T-helper 1 cell treated with Interleukin-12 subunit alpha and Interleukin-12 subunit beta and Interleukin-4 antibody, amounts not matched to agents 30 ng/mL and 1 ng/mL, for 36 hours (primary cell): Measurements from ENCODE around the gene CST7. TPM values are rescaled to one million over a fixed set of nuclear protein-coding genes. Genes with fewer than 3 reads are reported as not detected.

ENCODE experiments used
- intact Hi-C: fragments of 100-400 bp; cut with micrococcal nuclease; formaldehyde crosslinking; loops from one replicate; pipeline ENCODE4 v1.15.1; 2024
- total RNA-seq: library from RNA; stranded (reverse); gene quantifications from 2 replicates; pipeline ENCODE4 v1.2.3, GENCODE V29; 2022

CST7 gene
- total RNA-seq, 1 donor from 2014 or later: 89.9 TPM

DNA sequence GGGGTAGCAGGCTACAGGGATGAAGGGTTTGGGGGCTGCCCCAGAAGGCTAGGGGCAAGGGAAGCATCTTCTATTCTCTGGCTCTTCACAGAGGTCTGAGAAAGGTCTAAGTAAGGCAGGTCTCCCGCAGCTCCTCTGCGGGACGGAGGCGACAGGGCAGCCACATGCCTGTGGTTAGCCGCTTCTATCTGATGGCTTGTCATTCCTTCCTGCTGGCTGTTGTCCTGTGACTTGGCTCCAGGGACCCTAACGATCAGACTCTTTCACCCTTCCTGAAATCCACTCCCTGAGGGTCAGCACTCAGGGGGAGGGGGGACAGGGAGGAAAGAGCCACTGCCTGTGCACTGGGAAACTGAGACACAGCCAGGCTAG is 673 bp downstream of the CST7 start:
- intact Hi-C loops: loop anchor here (1.0 to 5.0 kb wide), 11 partner anchors 17 to 1599 kb away; partner anchors contain the start of genes ABHD12, APMAP, ENTPD6 and NXT1

DNA sequence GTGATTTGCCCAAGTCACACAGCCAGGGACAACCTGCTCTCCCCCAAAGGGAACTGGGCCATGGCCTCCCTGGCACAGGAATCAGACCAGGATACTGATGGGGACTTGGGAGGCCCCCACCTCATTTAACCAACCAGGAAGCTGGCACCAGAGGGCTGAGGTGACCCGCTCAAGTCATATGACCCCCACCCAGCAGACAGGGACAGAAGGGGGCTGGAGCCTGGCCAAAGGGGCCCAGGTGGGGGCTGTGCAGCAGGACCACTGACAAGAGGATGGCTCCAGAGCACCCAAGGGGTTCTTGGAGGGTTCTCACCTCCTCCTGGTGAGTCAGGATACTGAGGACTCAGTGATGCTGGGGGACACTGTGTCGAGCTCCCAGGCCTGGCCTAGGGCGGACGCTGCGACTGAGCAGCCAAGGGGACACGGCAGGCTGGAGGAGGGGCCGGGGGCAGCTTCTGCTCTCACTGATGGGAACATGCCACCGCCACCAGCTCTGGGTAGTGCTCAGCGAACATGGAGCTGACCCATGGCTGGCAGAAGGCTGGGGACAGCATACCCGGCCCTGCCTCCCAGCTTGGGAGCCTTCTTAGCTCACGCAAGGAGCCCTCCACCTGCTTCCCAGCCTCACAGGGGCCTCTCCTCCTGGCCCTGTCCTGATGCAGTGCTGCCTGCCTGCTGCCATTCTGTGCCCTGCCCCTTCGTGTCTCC is 1.2 kb downstream of the CST7 start:
- intact Hi-C loops: no loop called here

DNA sequence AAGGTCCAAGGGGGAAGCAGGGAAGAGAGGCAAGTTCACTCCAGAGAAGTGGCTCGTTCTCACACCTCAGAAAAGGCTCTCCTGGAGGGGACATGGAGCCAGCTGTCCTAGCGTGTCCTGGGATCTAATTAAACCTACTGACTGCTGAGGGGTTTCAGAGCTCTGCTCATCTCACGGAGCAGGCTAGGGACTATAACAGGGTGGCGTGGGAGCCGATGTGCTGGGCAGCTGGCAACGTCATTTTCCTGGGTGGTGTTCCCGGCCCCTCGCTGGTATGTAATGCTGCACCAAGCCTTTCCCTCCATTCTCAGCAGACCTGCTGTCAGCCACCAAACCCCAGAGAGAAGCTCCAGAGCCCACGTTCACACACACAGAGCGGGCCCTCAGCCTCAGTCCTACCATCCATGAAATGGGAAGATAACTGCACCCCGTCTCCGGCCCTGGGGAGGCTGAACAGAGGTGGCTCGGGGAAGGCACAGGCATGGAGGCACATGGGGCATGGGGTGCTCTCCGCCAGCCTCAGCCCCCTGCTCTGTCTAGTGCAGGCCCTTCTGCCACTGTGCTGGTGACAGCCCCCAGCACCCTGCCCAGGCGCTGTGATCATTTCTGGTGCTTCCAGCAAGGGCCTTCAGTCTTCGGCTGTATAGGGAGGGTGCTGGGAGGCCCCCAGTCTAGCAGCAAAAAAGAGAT is 1.9 kb downstream of the CST7 start:
- intact Hi-C loops: no loop called here

DNA sequence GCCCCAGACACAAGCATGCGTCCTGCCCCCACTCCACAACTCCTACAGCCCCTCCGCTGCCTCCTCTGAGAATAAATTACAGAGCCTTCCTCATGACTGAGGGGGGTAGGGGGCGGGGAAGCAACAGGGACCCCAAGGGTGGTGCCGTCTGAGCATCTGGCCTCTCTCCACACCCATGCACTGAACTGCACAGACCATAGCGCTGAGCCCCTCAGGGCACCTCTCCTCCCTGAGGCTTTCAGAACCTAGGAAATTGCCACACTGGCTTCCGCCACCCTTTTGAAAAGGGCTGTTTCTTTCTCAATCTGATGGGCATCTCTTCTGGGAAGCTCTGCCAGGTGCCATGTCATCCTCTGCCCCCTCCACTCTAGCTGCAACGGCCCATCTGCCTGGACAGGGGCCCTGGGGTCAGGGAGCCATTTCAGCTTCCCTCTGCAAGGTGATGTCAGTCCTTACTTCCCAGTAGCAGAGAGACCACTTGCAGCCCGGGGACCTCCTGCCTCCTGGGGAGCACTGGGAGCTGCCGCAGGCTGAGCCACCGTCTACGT is 2.5 kb downstream of the CST7 start:
- intact Hi-C loops: no loop called here

DNA sequence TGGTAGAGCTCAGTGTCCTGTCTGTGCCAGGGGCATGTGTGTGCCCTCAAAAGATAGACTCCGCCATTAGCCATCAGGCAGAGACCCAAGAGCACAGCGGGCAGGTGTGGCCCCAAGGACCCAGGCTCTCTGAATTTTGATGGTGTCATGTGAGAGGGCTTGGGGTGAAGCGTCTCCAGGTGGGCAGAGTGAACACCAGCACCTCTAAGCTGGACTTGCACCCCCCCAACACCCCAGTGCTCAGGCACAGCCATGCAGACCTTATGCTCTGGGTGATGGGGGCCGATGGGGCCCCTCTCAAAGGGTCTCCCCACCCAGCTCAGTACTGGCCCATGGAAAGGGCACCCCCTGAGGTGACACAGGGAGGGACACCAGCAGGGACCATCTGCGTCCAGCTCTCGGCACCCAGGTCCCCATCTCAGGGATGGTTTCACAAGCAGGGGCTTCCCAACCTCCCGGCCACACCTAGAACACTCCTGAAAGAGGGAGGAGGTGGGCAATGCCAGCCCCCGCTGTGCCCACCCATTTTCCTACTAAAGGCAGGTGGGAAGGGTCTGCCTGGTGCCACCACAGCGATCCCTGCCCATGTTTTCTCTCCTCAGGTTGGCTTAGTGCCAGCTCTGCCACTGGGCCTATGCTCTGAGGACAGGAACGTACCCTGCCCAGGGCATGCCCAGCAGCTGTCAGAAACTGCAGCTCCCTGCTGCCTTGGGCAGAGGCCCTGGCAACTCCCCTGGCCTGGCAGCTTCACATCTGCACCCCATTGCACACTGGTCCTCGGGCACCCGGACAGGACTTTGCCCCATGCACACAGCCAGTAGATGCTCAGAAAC is 3.5 kb downstream of the CST7 start:
- intact Hi-C loops: no loop called here

DNA sequence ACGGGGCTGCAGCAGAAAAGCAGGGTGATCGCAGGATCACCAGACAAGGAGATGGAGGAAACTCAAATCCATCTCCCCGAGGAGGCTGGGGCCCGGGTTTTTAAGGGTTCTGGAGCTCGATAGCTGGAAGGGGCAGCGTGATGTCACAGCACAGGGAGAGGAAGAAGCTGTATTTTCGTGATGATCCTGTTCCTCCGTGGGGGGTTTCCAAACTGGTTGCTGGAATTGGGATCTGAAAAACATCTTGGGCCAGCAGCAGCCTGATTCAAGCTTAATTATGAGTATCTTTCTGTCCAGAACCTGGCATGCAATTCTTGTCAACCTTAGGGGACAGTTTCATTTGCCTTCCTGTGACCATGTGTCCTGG is 4.1 kb downstream of the CST7 start:
- intact Hi-C loops: no loop called here

DNA sequence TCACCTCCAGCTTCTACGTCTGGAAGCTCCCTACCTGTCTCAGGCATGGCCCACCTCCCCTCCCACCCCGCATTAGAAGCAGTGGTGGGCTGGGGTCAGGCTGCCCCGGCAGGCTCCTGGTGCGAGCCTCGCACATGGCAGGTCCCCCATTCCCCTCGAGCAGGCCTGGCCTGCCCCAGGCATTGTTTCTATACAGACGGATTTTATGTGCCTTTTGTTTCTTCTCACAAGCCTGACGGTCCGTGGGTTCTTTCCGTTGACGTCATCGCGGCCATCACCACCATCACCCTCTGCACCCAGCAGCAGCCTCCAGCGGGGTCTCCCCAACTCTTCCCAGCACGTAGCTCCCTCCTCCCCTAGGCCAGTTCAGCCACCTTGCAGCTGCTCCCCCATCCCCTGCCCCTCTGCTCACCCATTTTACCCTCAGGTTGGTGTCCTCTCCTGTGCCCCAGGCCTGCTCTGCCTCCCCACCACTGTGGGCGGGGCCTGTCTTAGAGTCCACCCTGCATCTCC is 4.6 kb downstream of the CST7 start:
- intact Hi-C loops: no loop called here

DNA sequence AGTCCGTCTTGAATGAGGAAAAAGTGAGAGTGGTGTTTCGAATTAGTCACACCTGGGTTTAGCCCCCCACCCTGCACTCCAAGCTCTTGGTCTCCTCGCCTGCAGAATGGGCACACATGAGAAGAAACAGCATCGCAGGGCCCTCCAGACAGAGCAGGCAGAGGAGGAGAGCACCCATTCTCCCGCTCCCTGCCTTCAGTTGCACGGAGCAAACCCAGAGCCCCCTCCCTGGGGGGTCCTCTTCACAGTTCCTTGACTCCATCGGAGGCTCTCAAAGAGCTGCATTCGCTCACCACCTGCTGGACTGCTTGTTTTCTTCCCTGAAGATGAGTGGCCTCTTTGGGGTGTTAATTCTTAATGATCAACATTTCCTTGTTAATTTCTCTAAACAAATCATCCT is 5.1 kb downstream of the CST7 start:
- intact Hi-C loops: no loop called here

DNA sequence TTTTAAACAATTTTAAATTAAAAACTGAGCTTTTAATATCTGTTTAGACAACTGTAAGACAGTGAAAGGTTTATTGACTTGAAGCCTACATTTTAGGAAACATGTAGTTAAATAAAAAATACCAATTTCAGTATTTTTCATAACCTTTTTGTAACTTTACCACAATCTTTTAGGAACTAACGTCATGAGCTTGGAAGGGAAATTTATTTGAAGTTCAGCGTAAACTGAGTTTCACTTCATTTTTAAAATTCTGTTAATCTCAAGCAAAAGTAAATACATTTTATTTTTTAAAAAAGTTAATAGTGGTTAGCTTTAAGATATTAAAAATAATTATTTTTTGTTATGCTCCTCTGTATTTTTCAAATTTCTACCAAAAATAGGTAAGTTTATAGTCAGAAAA is 5.5 kb downstream of the CST7 start:
- intact Hi-C loops: no loop called here

DNA sequence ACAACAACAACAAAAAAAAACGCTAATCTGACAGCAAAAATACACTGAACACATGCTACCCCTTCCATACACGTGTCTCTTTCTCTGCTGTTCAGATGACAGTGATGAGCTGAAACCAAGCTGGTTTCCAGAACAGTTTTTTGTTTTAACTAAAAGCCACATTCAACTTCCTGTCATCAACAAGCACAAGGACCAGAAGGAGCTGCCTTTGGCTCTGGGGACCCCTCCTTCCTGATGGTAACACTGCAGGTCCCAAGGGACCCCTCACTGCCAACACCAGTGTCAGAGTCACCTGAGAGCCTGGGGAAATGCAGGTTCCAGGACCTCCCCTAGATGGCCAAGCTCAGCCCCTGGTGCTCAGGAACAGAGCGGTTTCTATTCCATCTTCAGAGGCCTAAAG is 6.0 kb downstream of the CST7 start:
- intact Hi-C loops: loop anchor here (1.0 kb wide), 2 partner anchors 37 to 224 kb away; partner anchors contain the start of gene APMAP

DNA sequence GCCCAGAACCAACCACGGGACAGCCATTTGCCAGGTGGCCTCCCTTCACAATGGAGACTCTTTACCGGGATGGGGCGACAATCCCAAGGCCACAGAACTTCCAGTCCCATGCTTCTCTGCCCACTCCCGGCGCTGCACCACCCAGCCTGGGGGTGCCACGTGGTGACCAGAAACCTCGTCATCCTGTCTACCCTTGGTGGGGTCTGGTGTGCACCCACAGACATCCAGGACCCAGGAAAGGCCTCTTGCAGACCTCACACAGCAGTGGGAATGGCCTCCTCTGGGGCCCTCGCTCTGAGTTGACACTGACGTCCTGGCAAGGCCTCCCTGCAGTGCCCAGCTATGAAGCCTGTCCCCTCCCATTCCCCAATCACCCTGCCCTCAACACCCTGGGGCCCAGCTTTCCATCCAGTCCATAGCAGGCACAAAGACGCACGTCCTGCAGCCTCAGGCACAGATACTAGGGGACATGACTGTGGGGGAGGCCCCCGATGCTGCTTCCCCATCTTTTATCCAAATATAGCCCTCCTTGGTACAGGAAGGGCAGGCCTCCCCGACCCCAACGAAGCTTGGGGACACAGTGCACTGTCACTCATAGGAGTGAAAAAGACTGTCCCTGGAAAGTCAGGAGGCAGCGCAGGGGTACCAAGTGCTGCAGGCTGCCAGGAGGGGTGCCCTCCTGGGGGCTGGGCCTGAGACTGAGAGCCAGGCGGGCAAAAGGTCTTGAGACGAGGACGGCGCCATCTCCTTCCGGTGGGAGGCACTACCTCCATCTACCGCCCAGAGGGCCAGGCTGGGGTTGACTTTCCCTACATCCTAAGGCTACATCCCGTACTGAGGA is 7.2 kb downstream of the CST7 start:
- intact Hi-C loops: no loop called here

DNA sequence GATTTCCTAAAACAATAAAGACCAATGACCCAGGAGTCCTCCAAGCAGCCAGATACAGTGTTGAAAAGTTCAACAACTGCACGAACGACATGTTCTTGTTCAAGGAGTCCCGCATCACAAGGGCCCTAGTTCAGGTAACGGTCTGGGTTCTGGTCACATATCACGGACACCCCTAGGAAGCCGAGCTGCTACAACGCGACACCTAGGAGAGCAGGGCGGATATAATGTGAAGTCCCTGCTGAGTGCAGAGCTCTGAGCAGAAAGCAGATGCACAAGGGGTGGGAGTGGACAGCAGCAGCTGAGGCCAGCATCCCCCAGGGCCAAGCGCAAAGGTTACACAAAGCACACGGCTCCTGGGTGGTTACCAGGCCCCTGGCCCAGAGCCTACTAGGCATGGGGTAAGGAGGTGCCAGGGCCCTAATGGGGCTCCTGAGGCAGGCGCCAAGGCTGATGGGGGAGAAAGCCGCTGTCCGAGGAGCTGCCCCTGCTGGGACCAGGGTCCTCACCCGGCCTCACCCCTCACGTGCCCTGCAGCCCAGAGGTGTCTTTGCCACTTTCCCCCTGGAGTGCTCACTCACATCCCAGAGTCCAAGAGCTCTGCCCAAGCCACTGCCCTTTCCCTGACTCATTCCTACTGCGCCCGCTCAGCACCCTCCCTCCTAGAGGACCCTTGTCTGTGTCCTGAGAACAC is 8.4 kb downstream of the CST7 start:
- intact Hi-C loops: no loop called here

DNA sequence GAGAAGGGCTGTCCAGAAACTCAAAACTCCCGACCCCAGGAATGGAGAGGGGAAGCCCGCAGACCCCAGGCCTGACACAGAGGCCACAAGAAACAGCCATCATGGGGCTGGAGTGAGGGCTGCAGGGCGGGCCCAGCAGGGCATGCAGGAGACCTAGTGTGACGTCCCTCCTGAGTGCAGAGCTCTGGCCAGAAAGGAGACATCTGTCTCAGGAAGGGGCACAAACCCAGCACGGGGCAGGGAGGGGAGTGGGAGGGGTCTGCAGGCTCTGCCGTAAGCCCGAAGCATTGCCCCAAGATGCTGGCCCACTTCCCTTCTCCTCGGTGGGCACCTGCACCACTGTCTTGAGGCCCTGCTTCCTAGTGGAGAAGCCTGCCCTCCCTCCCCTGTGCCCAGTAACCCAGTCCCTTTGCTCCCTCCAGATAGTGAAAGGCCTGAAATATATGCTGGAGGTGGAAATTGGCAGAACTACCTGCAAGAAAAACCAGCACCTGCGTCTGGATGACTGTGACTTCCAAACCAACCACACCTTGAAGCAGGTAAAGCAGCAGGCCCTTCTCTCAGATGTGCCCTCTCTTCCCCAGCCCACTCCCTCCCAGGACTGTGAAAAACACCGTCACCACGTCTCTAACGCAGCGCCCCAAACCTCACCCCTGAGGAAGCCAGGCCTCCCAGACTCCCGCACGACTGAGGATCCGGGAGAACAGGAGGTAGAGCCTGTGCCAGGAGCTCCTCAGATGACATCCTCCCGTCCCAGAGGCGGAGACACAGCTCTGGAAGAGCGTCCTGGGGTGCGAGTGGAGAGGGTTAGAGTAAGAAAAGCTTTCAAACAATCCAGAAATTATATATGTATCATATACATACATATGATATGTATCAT is 9.7 kb downstream of the CST7 start:
- intact Hi-C loops: no loop called here

DNA sequence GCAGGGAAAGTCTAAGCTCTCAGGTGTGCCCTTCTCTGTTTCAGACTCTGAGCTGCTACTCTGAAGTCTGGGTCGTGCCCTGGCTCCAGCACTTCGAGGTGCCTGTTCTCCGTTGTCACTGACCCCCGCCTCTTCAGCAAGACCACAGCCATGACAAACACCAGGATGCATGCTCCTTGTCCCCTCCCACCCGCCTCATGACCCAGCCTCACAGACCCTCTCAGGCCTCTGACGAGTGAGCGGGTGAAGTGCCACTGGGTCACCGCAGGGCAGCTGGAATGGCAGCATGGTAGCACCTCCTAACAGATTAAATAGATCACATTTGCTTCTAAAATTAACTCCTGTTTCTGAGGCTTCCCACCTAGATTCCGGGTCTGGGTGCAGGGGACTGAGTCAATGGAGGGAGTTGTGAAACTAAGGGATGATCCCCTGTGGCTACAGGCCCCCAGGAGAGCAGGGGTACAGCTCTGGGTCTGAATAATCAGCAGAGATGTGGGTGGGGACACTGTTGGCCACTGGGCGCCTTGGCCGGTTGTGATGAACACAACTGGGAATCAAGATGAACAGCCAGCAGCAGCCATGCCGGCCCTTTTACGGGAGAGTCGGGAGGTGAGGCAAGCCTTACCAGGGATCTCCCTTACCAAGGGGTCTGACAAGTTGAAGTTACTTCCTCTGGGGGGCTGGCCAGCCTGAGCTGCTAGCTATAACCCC is 10.7 kb downstream of the CST7 start:
- intact Hi-C loops: loop anchor here (2.0 to 5.0 kb wide), 2 partner anchors 15 to 32 kb away; no protein-coding TSS in a partner anchor

DNA sequence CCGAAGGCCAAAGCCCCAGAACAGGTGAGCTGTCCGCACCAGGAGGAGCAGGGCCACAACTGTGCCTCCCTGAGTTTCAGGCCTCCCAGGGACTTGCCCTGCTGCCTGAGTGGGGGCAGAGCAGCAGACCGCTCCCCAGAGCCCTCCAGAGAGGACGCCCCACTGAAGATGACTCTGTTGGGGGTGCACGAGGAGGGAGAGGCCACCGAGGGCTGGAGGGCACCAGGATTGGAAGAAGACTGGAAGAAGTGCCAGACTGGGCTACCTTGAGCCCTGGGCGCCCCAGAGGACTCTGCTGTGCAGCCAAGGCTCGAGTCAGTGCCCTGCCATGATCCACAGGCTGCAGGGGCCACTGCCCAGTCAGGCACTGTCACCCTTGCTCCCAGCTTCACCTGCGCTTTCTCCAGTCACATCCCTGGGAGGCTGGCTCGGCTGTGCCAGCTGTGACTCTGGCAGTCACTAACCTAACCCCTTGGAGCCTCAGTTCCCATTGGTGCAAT is 11.3 kb downstream of the CST7 start:
- intact Hi-C loops: loop anchor here (2.0 to 5.0 kb wide), 2 partner anchors 14 to 33 kb away; no protein-coding TSS in a partner anchor

DNA sequence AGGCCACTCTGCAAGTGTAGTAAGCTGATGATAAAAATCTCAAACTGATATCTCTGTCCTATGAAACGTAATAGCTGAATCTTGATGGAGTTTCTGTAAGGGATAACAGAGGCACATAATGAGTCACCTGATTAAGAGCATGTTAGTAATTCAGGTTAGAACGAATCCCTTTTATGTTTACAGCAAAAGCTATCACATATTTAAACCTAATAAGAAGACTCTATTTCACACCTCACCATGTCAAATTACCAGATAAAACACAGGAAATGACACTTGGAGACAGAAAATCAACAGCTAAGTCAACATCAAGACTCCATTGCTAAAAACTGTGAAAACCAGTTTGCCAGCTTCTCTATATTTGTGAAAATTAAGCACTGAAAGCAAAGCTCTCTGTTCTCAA is 11.8 kb downstream of the CST7 start:
- intact Hi-C loops: loop anchor here (2.0 to 5.0 kb wide), 2 partner anchors 14 to 34 kb away; no protein-coding TSS in a partner anchor

DNA sequence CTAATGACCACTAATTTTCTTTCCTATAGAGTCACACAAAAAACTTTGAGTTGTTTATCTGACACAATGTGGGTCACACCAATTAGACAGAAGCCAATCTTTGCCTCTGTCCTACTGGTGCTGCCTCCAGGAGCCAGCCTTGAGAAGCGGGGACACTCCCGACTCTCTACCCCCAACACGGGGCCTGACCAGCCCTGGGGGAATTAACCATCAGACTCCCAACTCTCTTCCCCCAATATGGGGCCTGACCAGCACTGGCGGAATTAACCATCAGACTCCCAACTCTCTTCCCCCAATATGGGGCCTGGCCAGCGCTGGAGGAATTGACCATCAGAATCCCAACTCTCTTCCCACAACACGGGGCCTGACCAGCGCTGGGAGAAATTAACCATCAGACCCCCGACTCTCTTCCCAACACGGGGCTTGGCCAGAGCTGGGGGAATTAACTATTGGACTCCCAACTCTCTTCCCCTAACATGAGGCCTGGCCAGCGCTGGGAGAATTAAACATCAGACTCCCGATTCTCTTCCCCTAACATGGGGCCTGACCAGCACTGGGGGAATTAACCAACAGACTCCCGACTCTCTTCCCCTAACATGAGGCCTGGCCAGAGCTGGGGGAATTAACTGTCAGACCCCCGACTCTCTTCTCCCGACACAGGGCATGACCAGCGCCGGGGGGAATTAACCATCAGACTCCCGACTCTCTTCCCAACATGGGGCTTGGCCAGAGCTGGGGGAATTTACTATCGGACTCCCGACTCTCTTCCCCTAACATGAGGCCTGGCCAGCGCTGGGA is 12.5 kb downstream of the CST7 start:
- intact Hi-C loops: loop anchor here (2.0 to 5.0 kb wide), 2 partner anchors 13 to 34 kb away; no protein-coding TSS in a partner anchor
